Cardiac atrium fibroblast (primary cell): ENCODE data around the gene SYP. TPM values are rescaled to one million over a fixed set of nuclear protein-coding genes. Genes with fewer than 3 reads are reported as not detected.

Source experiments
- total RNA-seq: library from RNA; depleted of rRNA; stranded (reverse); fragments of >200 nt; gene quantifications from 2 replicates; pipeline ENCODE4 v1.2.3, GENCODE V29; 2015

The SYP gene
- 0.32 and 0.54 TPM in 2 replicates for total RNA-seq

DNA sequence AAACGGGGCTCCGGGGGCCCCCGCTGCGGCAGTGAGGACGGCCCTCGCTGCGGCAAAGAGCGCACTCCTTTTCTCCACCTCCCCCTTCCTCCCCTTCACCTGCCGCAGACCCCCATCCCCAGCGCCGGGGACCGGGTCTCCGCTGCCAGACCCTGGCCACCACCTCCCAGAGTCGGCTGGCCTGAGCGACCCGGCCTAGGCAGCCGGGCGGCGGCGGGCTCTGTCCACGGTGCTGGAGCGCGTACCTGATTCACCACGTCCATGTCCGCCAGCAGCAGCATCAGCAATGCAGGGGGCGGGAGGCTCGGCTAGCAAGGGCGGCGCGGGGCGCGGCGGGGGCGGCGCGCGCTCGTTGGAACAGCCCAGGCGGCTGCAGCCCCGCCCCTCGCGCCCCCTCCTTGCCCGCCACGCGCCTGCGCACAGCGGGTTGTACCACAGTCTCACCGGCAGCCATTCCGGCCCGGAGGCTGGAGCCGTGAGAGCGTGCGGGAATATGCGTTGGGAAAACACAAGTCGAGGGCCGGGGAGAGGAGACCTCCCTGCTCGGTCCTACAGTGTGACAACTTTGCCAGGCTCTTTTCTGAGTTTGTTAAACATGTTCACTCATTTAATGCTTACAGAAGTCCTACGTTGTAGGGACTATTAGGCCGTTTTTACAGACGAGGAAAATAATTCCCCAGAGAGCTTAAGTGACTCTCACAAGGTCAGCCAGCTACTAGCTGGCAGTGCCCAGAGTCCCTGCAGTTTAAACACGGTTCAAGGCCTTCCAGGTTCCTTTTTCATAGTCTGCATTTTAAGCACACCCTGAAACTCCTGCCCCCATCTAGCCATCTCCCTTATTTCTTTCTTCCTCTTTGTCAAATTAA lies at the start of gene SYP:
TSS of gene SYP (minus strand) at position 288 of the 866 bp plus-strand sequence. CDS start at position 281, 7 bp downstream.

DNA sequence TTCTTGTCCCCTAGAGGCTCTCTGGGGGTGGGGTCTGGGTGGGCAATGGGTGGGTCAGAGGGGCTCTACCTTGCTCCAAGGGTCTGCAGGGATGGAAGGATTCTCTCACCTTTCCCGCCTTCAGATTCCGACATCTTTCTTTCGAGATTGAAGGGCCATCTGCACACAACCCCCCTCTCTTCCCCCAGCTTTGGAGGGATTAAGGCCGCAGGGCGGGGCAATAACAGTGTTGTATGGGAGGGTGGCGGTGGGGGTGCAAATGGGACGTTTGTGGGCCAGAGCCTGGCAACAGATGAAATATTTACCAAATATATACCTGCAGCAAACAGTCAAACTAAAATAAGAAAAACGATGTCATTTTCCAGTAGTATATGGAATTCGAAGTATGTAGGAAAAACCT lies 33.2 kb upstream of the SYP start, which contains the start of gene CACNA1F:
TSS of gene CACNA1F (minus strand) at position 165 of the 400 bp plus-strand sequence. CDS start at position 134, 31 bp downstream.

GRCh38 chrX:49186125-49187027 lies 13.6 kb downstream of the SYP start, which contains the start of gene PRICKLE3:
Gene PRICKLE3 (minus strand): TSS chrX:49186373. CDS start chrX:49186297, 76 bp downstream.

DNA sequence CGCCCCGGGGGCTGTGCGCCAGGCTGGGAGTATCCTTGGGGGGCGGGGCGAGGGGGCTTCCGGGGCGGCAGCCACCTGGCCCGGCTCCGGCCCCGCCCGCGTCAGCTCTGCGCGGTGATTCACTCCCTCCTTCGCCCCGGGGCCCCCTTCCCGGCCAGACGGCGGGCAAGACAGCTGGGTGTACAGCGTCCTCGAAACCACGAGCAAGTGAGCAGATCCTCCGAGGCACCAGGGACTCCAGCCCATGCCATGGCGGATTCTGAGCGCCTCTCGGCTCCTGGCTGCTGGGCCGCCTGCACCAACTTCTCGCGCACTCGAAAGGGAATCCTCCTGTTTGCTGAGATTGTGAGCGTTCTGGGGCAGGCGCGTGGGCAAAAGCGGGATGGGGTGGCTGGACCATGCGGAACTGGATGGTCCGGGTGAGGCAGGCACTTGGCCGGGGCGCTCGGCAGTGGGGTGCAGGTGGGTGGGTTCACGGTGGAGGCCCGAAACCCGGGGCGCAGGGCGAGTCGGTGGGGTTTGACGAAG lies 28.2 kb downstream of the SYP start, which contains the start of gene PLP2:
TSS of gene PLP2 (plus strand) at position 147 of the 528 bp plus-strand sequence. CDS start at position 250, 103 bp downstream.

GRCh38 chrX:49162620-49163019 lies 37.4 kb downstream of the SYP start, which contains the start of gene MAGIX:
Gene MAGIX (plus strand): TSS chrX:49162758. CDS start chrX:49162890, 132 bp downstream.

Other genes with a start within 250 kb of the SYP start
- gene OTUD5, start 242.6 kb downstream of the SYP start, total RNA-seq, result 31.8 and 32.9 TPM in 2 replicates
- gene KCND1, start 228.3 kb downstream of the SYP start, total RNA-seq, result 0.81 and 1.4 TPM in 2 replicates
- 10.4 and 19.0 TPM in 2 replicates for gene GRIPAP1, start 197.9 kb downstream of the SYP start, total RNA-seq
- 38.3 and 58.5 TPM in 2 replicates for gene TFE3, start 156.8 kb downstream of the SYP start, total RNA-seq
- gene CCDC120, start 141.2 kb downstream of the SYP start, total RNA-seq, result 1.1 and 1.6 TPM in 2 replicates
- 24.0 and 56.5 TPM in 2 replicates for gene PRAF2, start 126.2 kb downstream of the SYP start, total RNA-seq
- gene WDR45, start 120.3 kb downstream of the SYP start, total RNA-seq, result 64.0 and 93.0 TPM in 2 replicates
- 19.9 and 20.6 TPM in 2 replicates for gene GPKOW, start 76.5 kb downstream of the SYP start, total RNA-seq
- gene MAGIX, start 37.4 kb downstream of the SYP start, total RNA-seq, result 4.4 and 5.6 TPM in 2 replicates
- 78.9 and 81.2 TPM in 2 replicates for gene PLP2, start 28.3 kb downstream of the SYP start, total RNA-seq
- 5.2 and 5.5 TPM in 2 replicates for gene PRICKLE3, start 13.8 kb downstream of the SYP start, total RNA-seq
- gene CACNA1F, start 33.1 kb upstream of the SYP start, total RNA-seq, result not detected in 2 replicates
- gene CCDC22, start 35.3 kb upstream of the SYP start, total RNA-seq, result 11.0 and 12.6 TPM in 2 replicates
- gene FOXP3, start 64.5 kb upstream of the SYP start, total RNA-seq, result not detected in 2 replicates
- under 0.01 and 4.2 TPM in 2 replicates for gene PPP1R3F, start 69.6 kb upstream of the SYP start, total RNA-seq
- not detected in 2 replicates for gene GAGE10, start 103.5 kb upstream of the SYP start, total RNA-seq
- not detected in 2 replicates for gene GAGE12J, start 121.8 kb upstream of the SYP start, total RNA-seq
- not detected in 2 replicates for gene GAGE13, start 131.4 kb upstream of the SYP start, total RNA-seq